K562 (cell line): ENCODE measurements around the gene MAPK8IP1.

Experiments
- CTCF ChIP-seq, 3 experiments: IDR thresholded peaks in 2 of 3; conservative IDR thresholded peaks in 1 of 3; 2 replicates each; pipeline ENCODE4 v1.5.1; 2011 to 2012; ENCODE audit warnings: low read length in 3 of 3, mild to moderate bottlenecking in 3 of 3, control low read depth in 2 of 3, improper control_type of control experiment in 1 of 3, inconsistent platforms in 1 of 3, low read depth in 1 of 3, mixed read lengths in 1 of 3, moderate library complexity in 1 of 3; ENCODE audit not compliant: insufficient read depth in 2 of 3
- NR2C1 ChIP-seq, 2 experiments: fragments of 450-650 bp; IDR thresholded peaks; 2 replicates each; pipeline ENCODE4 v1.6.1; 2017; ENCODE audit warnings: mild to moderate bottlenecking in 2 of 2, antibody characterized with exemption in 1 of 2, inconsistent platforms in 1 of 2, missing compliant biosample characterization in 1 of 2, missing genetic modification characterization in 1 of 2
- SIX5 ChIP-seq, 2 experiments: IDR thresholded peaks; 2 replicates each; pipeline ENCODE4 v1.6.1; 2011; ENCODE audit warnings: low read length in 2 of 2, borderline replicate concordance in 1 of 2, low read depth in 1 of 2, mild to moderate bottlenecking in 1 of 2, moderate library complexity in 1 of 2; ENCODE audit not compliant: insufficient read depth in 1 of 2
- ZNF655 ChIP-seq: fragments of 250-450 bp; sonication (Bioruptor Pico); IDR thresholded peaks from 2 replicates; pipeline ENCODE4 v1.5.0; 2021

GRCh38 chr11:45930031-45930794, 44.8 kb downstream of the MAPK8IP1 start:
- TF ChIP-seq ZNF655 (CRISPR knock-in tag) (no peak), SIX5 (IDR thresholded peaks at IDR 0.05; ENCODE audit: borderline replicate concordance in 1 of 2, insufficient read depth in 1 of 2, low read depth in 1 of 2, low read length in 2 of 2) (no peak), NR2C1 (IDR thresholded peaks at IDR 0.05) (no peak), NR2C1 (tag; IDR thresholded peaks at IDR 0.05) (no peak), CTCF (IDR thresholded peaks at IDR 0.05 in 2 of 3, conservative IDR thresholded peaks at IDR 0.05 in 1 of 3; ENCODE audit: insufficient read depth in 2 of 3, low read depth in 1 of 3, low read length in 3 of 3) (no peak)
